ENCODE data around the gene EEIG1. TPM values are rescaled to one million over a fixed set of nuclear protein-coding genes. Genes with fewer than 3 reads are reported as not detected.

Gene EEIG1
- total RNA-seq, 1 experiment from 2014 or later: 52.3 TPM

GRCh38 chr9:127977009-127977883, 3.5 kb downstream of the EEIG1 start:
- H3K4me1 Mint-ChIP-seq: peaks cover 54 to 63% of the 10 kb centered on the region in 2 experiments
- Histone ChIP-seq H4K8ac (replicated peaks; ENCODE audit: insufficient read length, low read depth, low read length) (no peak overlapping the region), H3K56ac (ENCODE audit: insufficient read length, low read depth, low read length) (no peak overlapping the region), H2BK15ac (ENCODE audit: low read depth, low read length) (no peak overlapping the region), H3K27me3 (ENCODE audit: insufficient read depth, low read length) (no peaks in the 10 kb centered on the region), H3K9ac (ENCODE audit: extremely low read depth, insufficient read length, low read length) (no peak overlapping the region), H3K4me2 (ENCODE audit: insufficient read depth, insufficient read length, low read length) (peak overlapping the region; percentile 28), H4K5ac (ENCODE audit: insufficient read length, low read depth, low read length) (no peak overlapping the region), H3K23ac (ENCODE audit: insufficient read length, low read depth, low read length) (no peak overlapping the region), H2BK12ac (ENCODE audit: insufficient read length, low read depth, low read length) (no peak overlapping the region), H3K4ac (ENCODE audit: low read depth, low read length) (no peak overlapping the region), H3T11ph (ENCODE audit: low read length) (no peak overlapping the region), H3K27ac (ENCODE audit: insufficient read length, low read depth, low read length) (no peak overlapping the region), H3K79me2 (ENCODE audit: insufficient read depth, low read length) (peaks cover 49% of the 10 kb centered on the region; the same call in 1 of the 2 replicates), H2BK20ac (ENCODE audit: low read depth, low read length, poor library complexity, severe bottlenecking) (no peak overlapping the region), H3K14ac (ENCODE audit: insufficient read depth, low read length) (no peak overlapping the region; the same call in 1 of the 2 replicates), H2BK5ac (ENCODE audit: insufficient read length, low read length) (no peak overlapping the region), H3K18ac (ENCODE audit: insufficient read length, low read depth, low read length) (no peak overlapping the region), H2AFZ (ENCODE audit: low read length) (no peak overlapping the region), H3K79me1 (ENCODE audit: insufficient read depth, low read depth, low read length, poor library complexity, severe bottlenecking) (peaks cover 9% of the 10 kb centered on the region), H2AK5ac (ENCODE audit: insufficient read length, low read length) (no peak overlapping the region), H4K91ac (ENCODE audit: insufficient read length, low read depth, low read length) (no peak overlapping the region), H3K9me3 (ENCODE audit: control insufficient read depth, low read depth, low read length) (no peaks in the 10 kb centered on the region), H2BK120ac (ENCODE audit: low read depth, low read length, poor library complexity, severe bottlenecking) (no peak overlapping the region), H3K4me1 (ENCODE audit: insufficient read depth, low read length) (peaks cover 8% of the 10 kb centered on the region), H4K20me1 (ENCODE audit: control insufficient read depth, insufficient read depth, insufficient read length) (peaks cover 2% of the 10 kb centered on the region), H3K23me2 (ENCODE audit: insufficient read length, low read depth, low read length, poor library complexity, severe bottlenecking) (peaks cover 19% of the 10 kb centered on the region)
- no CpG with 5 or more reads among the region's 7 CpGs for WGBS (ENCODE audit: extremely low coverage, insufficient read length, low lambda C conversion rate)
- no peak for DNase-seq
- peak overlapping the region; percentile 76 to 91; a peak in 2 of 5 replicates for H3K4me3 Mint-ChIP-seq
- no peaks in the 10 kb centered on the region; the same call in 1 of the 2 replicates for H3K27me3 Mint-ChIP-seq (ENCODE audit: low read depth)
- TF ChIP-seq CTCF (conservative IDR thresholded peaks at IDR 0.05): no peak
- H3K27ac Mint-ChIP-seq: peak overlapping the region in 1 of 3 experiments; percentile 35; a peak in 1 of 7 replicates
- H3K9me3 Mint-ChIP-seq: no peaks in the 10 kb centered on the region
- peaks cover 0 to 8% (median 0%) of the 10 kb centered on the region in 3 experiments; a peak in 1 of 7 replicates for H3K36me3 Mint-ChIP-seq (ENCODE audit: insufficient read depth in 1 of 3, low read depth in 3 of 3)

All from H9 (cell line).